Epithelial cell of proximal tubule (primary cell): ENCODE measurements around the gene TMA16. TPM values are rescaled to one million over a fixed set of nuclear protein-coding genes. Genes with fewer than 3 reads are reported as not detected.

Experiments used
- DNase-seq: peaks from one replicate; pipeline ENCODE4 v3.0.0-alpha.2; 2011; ENCODE audit warnings: low read depth
- H3K4me3 ChIP-seq: 2 replicates; pipeline ENCODE4 v1.5.1; 2011; ENCODE audit warnings: low read depth, mild to moderate bottlenecking, low read length
- CTCF ChIP-seq: conservative IDR thresholded peaks from 2 replicates; pipeline ENCODE4 v1.5.1; 2012; ENCODE audit warnings: low read depth, mild to moderate bottlenecking, low read length
- total RNA-seq: library from RNA; depleted of rRNA; stranded (reverse); fragments of >200 nt; gene quantifications from 2 replicates; pipeline ENCODE4 v1.2.3, GENCODE V29; 2015

Gene TMA16
- total RNA-seq, 1 donor from 2014 or later: 48.8 TPM

GRCh38 chr4:163568843-163569242, 74.4 kb downstream of the TMA16 start:
- TF ChIP-seq CTCF: no peak
- DNase-seq: no peak

More at GRCh38 chr4:163568843-163569242, 74.4 kb downstream of the TMA16 start:
- no peak overlapping the region for H3K4me3 ChIP-seq

Other genes with a start within 250 kb of the TMA16 start
- gene NPY1R, start 162.1 kb upstream of the TMA16 start, total RNA-seq: 0.40 and 3.3 TPM in 2 replicates
- 0.12 and 0.14 TPM in 2 replicates for gene NPY5R, start 150.8 kb upstream of the TMA16 start, total RNA-seq
- not detected in 2 replicates for gene TKTL2, start 20.9 kb upstream of the TMA16 start, total RNA-seq